GM10847 (cell line): ENCODE data around the gene FAM124A.

Source experiments
- POLR2A ChIP-seq: IDR thresholded peaks from 2 replicates; pipeline ENCODE4 v1.6.1; 2011; ENCODE audit not compliant: insufficient read length; ENCODE audit errors: extremely low read depth

Gene FAM124A

GRCh38 chr13:51325837-51326236, 103.6 kb downstream of the FAM124A start:
- TF ChIP-seq POLR2A = no peak

GRCh38 chr13:51326777-51327176, 104.6 kb downstream of the FAM124A start:
- no peak for TF ChIP-seq POLR2A

- TF ChIP-seq POLR2A = no peak
These were observed 105.8 kb downstream of the FAM124A start for GRCh38 chr13:51327961-51328360.

GRCh38 chr13:51328488-51328887, 106.3 kb downstream of the FAM124A start:
- no peak for TF ChIP-seq POLR2A

GRCh38 chr13:51329606-51330005, 107.4 kb downstream of the FAM124A start:
- TF ChIP-seq POLR2A = no peak

GRCh38 chr13:51330791-51331190, 108.6 kb downstream of the FAM124A start:
- no peak for TF ChIP-seq POLR2A

- TF ChIP-seq POLR2A = no peak
These were observed 109.2 kb downstream of the FAM124A start for GRCh38 chr13:51331354-51331861.

GRCh38 chr13:51332566-51333361, 110.6 kb downstream of the FAM124A start:
- no peak for TF ChIP-seq POLR2A

- no peak for TF ChIP-seq POLR2A
These were observed 111.2 kb downstream of the FAM124A start for GRCh38 chr13:51333421-51333820.

- TF ChIP-seq POLR2A = no peak
These were observed 111.6 kb downstream of the FAM124A start for GRCh38 chr13:51333826-51334225.
